RWPE1 (cell line): ENCODE results near the gene PLA2G6.

Experiments
- CTCF ChIA-PET: fragments of 350-600 bp; sonication (Branson Sonifier 250); formaldehyde crosslinking; extraction: SDS; loops from one replicate; lab custom pipeline; 2021; lab: Yijun Ruan, JAX
- POLR2A ChIA-PET: fragments of 400-600 bp; formaldehyde crosslinking; extraction: SDS; loops from one replicate; lab custom pipeline; 2020; ENCODE audit warnings: antibody characterized with exemption; ENCODE audit not compliant: low non-redundant PET; lab: Yijun Ruan, JAX
- DNase-seq: peaks from one replicate; pipeline ENCODE4 v3.0.0; 2012; ENCODE audit warnings: low spot score
- H3K27ac ChIP-seq: fragments of 450-650 bp; 2 replicates; pipeline ENCODE4 v1.5.1; 2017
- CTCF ChIP-seq: fragments of 450-650 bp; conservative IDR thresholded peaks from 2 replicates; pipeline ENCODE4 v1.5.1; 2017; ENCODE audit warnings: low read depth, mild to moderate bottlenecking

PLA2G6 gene

GRCh38 chr22:38191731-38192474 is 10.3 kb upstream of the PLA2G6 start:
- ChIA-PET CTCF (interaction anchor here (1.0 kb wide), 1 partner anchor 10 kb away, joined by 3 read pairs; the partner anchor contains the start of gene PLA2G6), POLR2A (interaction anchor here (1.0 kb wide), 1 partner anchor 10 kb away, joined by 3 read pairs; the partner anchor contains the start of gene PLA2G6)
- H3K27ac ChIP-seq: no peak overlapping the region; the same call in 1 of the 2 replicates
- no peak for DNase-seq
- TF ChIP-seq CTCF: no peak

- no peak for DNase-seq
- ChIA-PET POLR2A (no interaction called here), CTCF (interaction anchor here (0.5 kb wide), 1 partner anchor 44 kb away, joined by 5 read pairs; no protein-coding TSS in a partner anchor)
- no peak for TF ChIP-seq CTCF
- H3K27ac ChIP-seq: no peak overlapping the region
Observed at GRCh38 chr22:38191055-38191454, 9.4 kb upstream of the PLA2G6 start.

- ChIA-PET POLR2A (no interaction called here), CTCF (no interaction called here)
- no peak for TF ChIP-seq CTCF
- H3K27ac ChIP-seq: no peak overlapping the region
- DNase-seq: no peak
Observed at GRCh38 chr22:38190581-38190980, 9.0 kb upstream of the PLA2G6 start.

GRCh38 chr22:38189104-38189503 is 7.5 kb upstream of the PLA2G6 start:
- CTCF ChIA-PET: interaction anchor here (0.6 kb wide), 1 partner anchor 64 kb away, joined by 3 read pairs; no protein-coding TSS in a partner anchor
- no peak for DNase-seq
- POLR2A ChIA-PET: no interaction called here
- TF ChIP-seq CTCF: no peak
- no peak overlapping the region for H3K27ac ChIP-seq

- POLR2A ChIA-PET: no interaction called here
- no peak for TF ChIP-seq CTCF
- H3K27ac ChIP-seq: no peak overlapping the region
- DNase-seq: no peak
- CTCF ChIA-PET: interaction anchor here (0.6 kb wide), 1 partner anchor 170 kb away, joined by 3 read pairs; no protein-coding TSS in a partner anchor
Observed at GRCh38 chr22:38187413-38188212, 6.0 kb upstream of the PLA2G6 start.

- H3K27ac ChIP-seq: no peak overlapping the region
- no peak for DNase-seq
- POLR2A ChIA-PET: no interaction called here
- TF ChIP-seq CTCF: no peak
- CTCF ChIA-PET: interaction anchor here (0.7 kb wide), 1 partner anchor 12 kb away, joined by 3 read pairs; no protein-coding TSS in a partner anchor
Observed at GRCh38 chr22:38186429-38186828, 4.8 kb upstream of the PLA2G6 start.
